ENCODE data around the gene LMBR1.

DNA sequence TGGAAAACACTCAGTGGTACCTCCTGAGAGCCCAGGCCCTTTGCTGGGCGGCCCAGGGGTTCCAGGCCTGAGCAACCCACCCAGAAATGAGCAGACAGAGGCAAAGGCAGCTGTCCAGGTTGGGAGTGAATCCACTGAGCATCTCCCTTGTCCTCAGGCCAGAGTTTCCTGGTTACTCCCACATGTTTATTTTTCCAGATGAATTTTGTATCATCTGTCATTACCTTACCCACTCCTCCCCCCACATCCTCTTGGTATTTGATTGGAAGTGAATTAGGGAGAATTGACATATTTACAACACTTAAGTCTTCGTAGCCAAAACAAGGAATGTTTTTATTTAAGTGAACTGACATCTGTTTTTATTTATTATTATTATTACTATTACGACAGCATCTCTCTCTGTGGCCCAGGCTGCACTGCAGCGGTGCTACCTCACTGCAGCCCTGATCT, 13.2 kb upstream of the LMBR1 start:
- TF ChIP-seq EZH2phosphoT487 (IDR thresholded peaks at IDR 0.05; ENCODE audit: insufficient read depth, low read depth) (no peak), EZH2 (IDR thresholded peaks at IDR 0.05; ENCODE audit: insufficient read depth, poor library complexity, severe bottlenecking) (no peak)

Measured in GM23248 (cell line).